Endothelial cell of umbilical vein (primary cell): ENCODE measurements around the gene ADCYAP1R1. TPM values are rescaled to one million over a fixed set of nuclear protein-coding genes. Genes with fewer than 3 reads are reported as not detected.

ENCODE experiments used
- BruUV-seq: library from RNA; stranded (reverse); fragments of 400-500 nt; replicated peaks from 2 replicates; lab custom pipeline; 2021; lab: Mats Ljungman, UMichigan
- CTCF ChIA-PET: fragments of 300-600, 350-600 bp; sonication (Branson Sonifier 250); formaldehyde crosslinking; loops from one replicate; lab custom pipeline; 2021; ENCODE audit warnings: antibody characterized with exemption, inconsistent platforms; lab: Charles Lee
- POLR2A ChIA-PET: fragments of 300-600, 350-600 bp; sonication (Branson Sonifier 250); formaldehyde crosslinking; loops from one replicate; lab custom pipeline; 2021; ENCODE audit warnings: antibody characterized with exemption, inconsistent platforms; lab: Charles Lee
- DNase-seq: peaks from one replicate; pipeline ENCODE4 v3.0.0-alpha.2; 2011; ENCODE audit warnings: low read depth, low spot score
- FAIRE-seq: peaks from 2 replicates; lab custom pipeline; 2011; peaks lifted over from hg19 to GRCh38; lab: Jason Lieb, UNC
- H2AFZ ChIP-seq: 2 replicates; pipeline ENCODE4 v1.6.0; 2012; ENCODE audit warnings: low read depth, low read length, control low read depth, inconsistent platforms
- H3K27ac ChIP-seq: 2 replicates; pipeline ENCODE4 v1.5.1; 2011; ENCODE audit warnings: low read depth, mild to moderate bottlenecking, control low read depth, low read length, moderate library complexity; ENCODE audit not compliant: insufficient read depth
- H3K27me3 ChIP-seq, 2 experiments: 2 replicates each; pipeline versions ENCODE4 v1.6.0 to v1.6.1; 2011; ENCODE audit warnings: low read length in 2 of 2, mixed read lengths in 1 of 2; ENCODE audit not compliant: control insufficient read depth in 2 of 2, insufficient read depth in 2 of 2
- H3K36me3 ChIP-seq, 2 experiments: 2 replicates in 1 of 2; 3 replicates in 1 of 2; pipeline ENCODE4 v1.5.1; 2011; ENCODE audit warnings: low read length in 2 of 2, mild to moderate bottlenecking in 1 of 2, moderate library complexity in 1 of 2; ENCODE audit not compliant: control insufficient read depth in 2 of 2, insufficient read depth in 2 of 2; ENCODE audit errors: extremely low read depth in 1 of 2
- H3K4me1 ChIP-seq: 3 replicates; pipeline ENCODE4 v1.5.1; 2011; ENCODE audit warnings: mild to moderate bottlenecking, low read length; ENCODE audit not compliant: control insufficient read depth, insufficient read depth; ENCODE audit errors: extremely low read depth
- H3K4me2 ChIP-seq: 2 replicates; pipeline ENCODE4 v1.6.1; 2011; ENCODE audit warnings: low read length, control low read depth, mixed read lengths; ENCODE audit not compliant: insufficient read depth
- H3K4me3 ChIP-seq, 3 experiments: fragments of 200-600 bp in 1 of 3; sonication (generic), shearing (Covaris generic) in 1 of 3; replicated peaks in 1 of 3; 2 replicates each; pipeline ENCODE4 v1.5.1; 2011 to 2016; ENCODE audit warnings: control low read depth in 3 of 3, low read length in 3 of 3, mild to moderate bottlenecking in 2 of 3, inconsistent platforms in 1 of 3, low read depth in 1 of 3, moderate library complexity in 1 of 3; ENCODE audit not compliant: insufficient read depth in 1 of 3
- H3K79me2 ChIP-seq: 2 replicates; pipeline ENCODE4 v1.6.0; 2012; ENCODE audit warnings: low read length, inconsistent platforms; ENCODE audit not compliant: control insufficient read depth, insufficient read depth
- H3K9ac ChIP-seq: replicated peaks from 2 replicates; pipeline ENCODE3; 2011; ENCODE audit warnings: low read length, control low read depth; ENCODE audit not compliant: insufficient read depth; ENCODE audit errors: extremely low read depth
- H3K9me1 ChIP-seq: replicated peaks from 3 replicates; pipeline ENCODE4 v1.6.0; 2011; ENCODE audit warnings: mild to moderate bottlenecking, low read length; ENCODE audit not compliant: control insufficient read depth, insufficient read depth; ENCODE audit errors: extremely low read depth
- H3K9me3 ChIP-seq: replicated peaks from 2 replicates; pipeline ENCODE4 v1.5.1; 2012; ENCODE audit warnings: low read length, inconsistent platforms; ENCODE audit not compliant: control insufficient read depth, insufficient read depth
- H4K20me1 ChIP-seq: replicated peaks from 2 replicates; pipeline ENCODE3; 2011; ENCODE audit warnings: mild to moderate bottlenecking, low read length; ENCODE audit not compliant: control insufficient read depth, insufficient read depth; ENCODE audit errors: extremely low read depth
- CTCF ChIP-seq, 2 donors: IDR thresholded peaks; 1 replicate in 1 of 2; 2 replicates in 1 of 2; pipeline ENCODE4 v1.5.1; 2011; ENCODE audit warnings: low read length in 2 of 2, mild to moderate bottlenecking in 2 of 2, moderate library complexity in 2 of 2, control low read depth in 1 of 2, inconsistent platforms in 1 of 2, low read depth in 1 of 2; ENCODE audit not compliant: insufficient read depth in 1 of 2; ENCODE audit errors: extremely low read depth in 1 of 2
- EZH2 ChIP-seq: IDR thresholded peaks from 2 replicates; pipeline ENCODE4 v1.6.1; 2012; ENCODE audit warnings: borderline replicate concordance, low read depth, mild to moderate bottlenecking, moderate library complexity, low read length, inconsistent platforms; ENCODE audit not compliant: severe bottlenecking
- FOS ChIP-seq: IDR thresholded peaks from 2 replicates; pipeline ENCODE4 v1.6.1; 2011; ENCODE audit warnings: mild to moderate bottlenecking, low read length, moderate library complexity, borderline replicate concordance; ENCODE audit not compliant: insufficient read depth
- GATA2 ChIP-seq: IDR thresholded peaks from 2 replicates; pipeline ENCODE4 v1.7.0; 2011; ENCODE audit warnings: low read depth, mild to moderate bottlenecking, moderate library complexity, mixed read lengths, low read length; ENCODE audit not compliant: insufficient read length, insufficient read depth
- JUN ChIP-seq: IDR thresholded peaks from 2 replicates; pipeline ENCODE4 v1.6.1; 2011; ENCODE audit warnings: borderline replicate concordance, low read depth; ENCODE audit not compliant: insufficient read length, insufficient read depth
- MYC ChIP-seq: IDR thresholded peaks from one replicate; pipeline ENCODE4 v1.6.1; 2011; ENCODE audit warnings: mild to moderate bottlenecking, low read depth, low read length
- POLR2A ChIP-seq: IDR thresholded peaks from 2 replicates; pipeline ENCODE4 v1.6.1; 2012; ENCODE audit warnings: low read depth, mild to moderate bottlenecking, control low read depth, low read length
- POLR2AphosphoS5 ChIP-seq: IDR thresholded peaks from 2 replicates; pipeline ENCODE4 v1.6.1; 2012; ENCODE audit warnings: low read depth, mild to moderate bottlenecking, control low read depth, low read length, moderate library complexity; ENCODE audit not compliant: insufficient read depth
- dilution Hi-C: fragments of 300-500 bp; cut with MboI; formaldehyde crosslinking; loops from one replicate; pipeline ENCODE4 v1.15.0; 2019; ENCODE audit warnings: low sequenced_read_pairs; ENCODE audit not compliant: extremely low pct_ligation_motif_present
- intact Hi-C: fragments of 100-400 bp; cut with micrococcal nuclease; formaldehyde crosslinking; loops from one replicate; pipeline ENCODE4 v1.10.0; 2022
- polyA plus RNA-seq, 4 experiments: library from polyadenylated mRNA; depleted of rRNA in 3 of 4; stranded (reverse) in 3 of 4; unstranded in 1 of 4; fragments of >200 nt; gene quantifications; 2 replicates each; pipeline versions ENCODE4 v1.2.1 to v1.2.3, GENCODE V29; 2011 to 2012; ENCODE audit warnings: missing spikeins in 1 of 4
- total RNA-seq: library from RNA; stranded (reverse); gene quantifications from 2 replicates; pipeline ENCODE4 v1.2.3, GENCODE V29; 2021
- TF ChIP-seq, protein P1 (sequence below): IDR thresholded peaks from 2 replicates; pipeline ENCODE4 v1.6.1; 2011; ENCODE audit not compliant: insufficient read depth, insufficient read length

ADCYAP1R1 gene
- total and polyA plus RNA-seq, 2 donors (not counting 3 experiments of a cell fraction or from before 2014, with no cell fraction given): 0.04 TPM; not detected in 1

- no peak overlapping the region for H3K27ac ChIP-seq
- intact Hi-C loops: loop anchor here (1.0 kb wide), 1 partner anchor 96 kb away; no protein-coding TSS in a partner anchor
Observed at GRCh38 chr7:31079824-31080511, 27.9 kb downstream of the ADCYAP1R1 start.

More at GRCh38 chr7:31079824-31080511, 27.9 kb downstream of the ADCYAP1R1 start:
- H3K27me3 ChIP-seq: no peaks in the 10 kb centered on the region
- peaks cover 24% of the 10 kb centered on the region for H3K4me1 ChIP-seq
- H4K20me1 ChIP-seq: no peaks in the 10 kb centered on the region
- CTCF ChIA-PET: no interaction called here
- POLR2A ChIA-PET: no interaction called here
- no peaks in the 10 kb centered on the region for H3K36me3 ChIP-seq
- no peak overlapping the region for H3K4me3 ChIP-seq
- no peak overlapping the region for H3K4me2 ChIP-seq
- H3K9me3 ChIP-seq: no peaks in the 10 kb centered on the region
- TF ChIP-seq, protein P1, sequence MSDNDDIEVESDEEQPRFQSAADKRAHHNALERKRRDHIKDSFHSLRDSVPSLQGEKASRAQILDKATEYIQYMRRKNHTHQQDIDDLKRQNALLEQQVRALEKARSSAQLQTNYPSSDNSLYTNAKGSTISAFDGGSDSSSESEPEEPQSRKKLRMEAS: no peak
- TF ChIP-seq GATA2 (no peak), JUN (no peak), CTCF (IDR thresholded peaks at IDR 0.05; ENCODE audit: extremely low read depth in 1 of 2, insufficient read depth in 1 of 2, low read depth in 1 of 2, low read length in 2 of 2) (no peak), POLR2A (no peak), FOS (no peak), POLR2AphosphoS5 (no peak), MYC (no peak), EZH2 (no peak)
- dilution Hi-C loops: no loop called here
- no peak for DNase-seq
- FAIRE-seq: peak; percentile 81
- no TSS peak for BruUV-seq
- H3K9me1 ChIP-seq: no peaks in the 10 kb centered on the region
- H3K79me2 ChIP-seq: no peaks in the 10 kb centered on the region
- no peak overlapping the region for H3K9ac ChIP-seq
- H2AFZ ChIP-seq: no peak overlapping the region
